GM12873 (cell line): Measurements from ENCODE around the gene FPR1.

ENCODE experiments used
- CTCF ChIP-seq: IDR thresholded peaks from 2 replicates; pipeline ENCODE4 v1.5.1; 2012; ENCODE audit warnings: low read depth, mild to moderate bottlenecking, moderate library complexity, low read length, control low read depth; ENCODE audit not compliant: insufficient read depth; ENCODE audit errors: missing control alignments

The FPR1 gene

GRCh38 chr19:51709575-51709974, 42.1 kb downstream of the FPR1 start:
- no peak for TF ChIP-seq CTCF

- TF ChIP-seq CTCF: no peak
These were observed 42.9 kb downstream of the FPR1 start for GRCh38 chr19:51708811-51709210.

- no peak for TF ChIP-seq CTCF
These were observed 44.8 kb downstream of the FPR1 start for GRCh38 chr19:51706885-51707284.

GRCh38 chr19:51706296-51706695, 45.4 kb downstream of the FPR1 start:
- no peak for TF ChIP-seq CTCF

GRCh38 chr19:51704626-51705025, 47.1 kb downstream of the FPR1 start:
- no peak for TF ChIP-seq CTCF

GRCh38 chr19:51703575-51704515, 47.8 kb downstream of the FPR1 start:
- TF ChIP-seq CTCF: peak; percentile 49

GRCh38 chr19:51702825-51703574, 48.7 kb downstream of the FPR1 start:
- TF ChIP-seq CTCF: no peak
